IMR-90 (cell line): ENCODE results near the gene SIPA1L3. TPM values are rescaled to one million over a fixed set of nuclear protein-coding genes. Genes with fewer than 3 reads are reported as not detected.

ENCODE experiments used
- ATAC-seq: fragments of 200-7000 bp; cut with Tn5 transposase; 2 replicates; pipeline ENCODE4 v1.9.1; 2020; ENCODE audit warnings: low read depth, mild to moderate bottlenecking, moderate library complexity
- BruUV-seq: library from RNA; stranded (reverse); fragments of 400-500 nt; replicated peaks from 2 replicates; lab custom pipeline; 2021; lab: Mats Ljungman, UMichigan
- CTCF ChIA-PET: fragments of 300-600 bp; formaldehyde crosslinking; extraction: SDS; loops from one replicate; lab custom pipeline; 2021; ENCODE audit warnings: antibody characterized with exemption; lab: Yijun Ruan, JAX
- POLR2A ChIA-PET: fragments of 300-600 bp; sonication (Branson Sonifier 250); formaldehyde crosslinking; loops from one replicate; lab custom pipeline; 2022; ENCODE audit warnings: antibody characterized with exemption; ENCODE audit not compliant: unreplicated experiment; lab: Charles Lee
- DNase-seq: peaks from one replicate; pipeline ENCODE4 v3.0.0; 2013
- H2AFZ ChIP-seq: replicated peaks from 2 replicates; pipeline ENCODE3; 2013; ENCODE audit warnings: low read length, mild to moderate bottlenecking; ENCODE audit not compliant: poor library complexity
- H2AK5ac ChIP-seq: 2 replicates; pipeline ENCODE4 v1.6.1; 2013; ENCODE audit warnings: low read depth, low read length, inconsistent platforms
- H2AK9ac ChIP-seq: replicated peaks from 2 replicates; pipeline ENCODE3; 2013; ENCODE audit warnings: mild to moderate bottlenecking, low read depth, low read length, moderate library complexity; ENCODE audit not compliant: poor library complexity
- H2BK120ac ChIP-seq: 2 replicates; pipeline ENCODE4 v1.6.1; 2013; ENCODE audit warnings: low read depth, low read length, inconsistent platforms
- H2BK15ac ChIP-seq: 3 replicates; pipeline ENCODE4 v1.6.1; 2013; ENCODE audit warnings: low read depth, low read length, inconsistent platforms
- H2BK20ac ChIP-seq: 2 replicates; pipeline ENCODE4 v1.6.1; 2013; ENCODE audit warnings: low read depth, mild to moderate bottlenecking, inconsistent platforms, low read length, moderate library complexity
- H2BK5ac ChIP-seq: 2 replicates; pipeline ENCODE4 v1.6.1; 2013; ENCODE audit warnings: mild to moderate bottlenecking, low read depth, low read length, inconsistent platforms; ENCODE audit not compliant: poor library complexity, severe bottlenecking
- H3K14ac ChIP-seq: replicated peaks from 2 replicates; pipeline ENCODE4 v1.6.1; 2013; ENCODE audit warnings: low read depth, low read length, inconsistent platforms
- H3K18ac ChIP-seq: 2 replicates; pipeline ENCODE4 v1.6.1; 2013; ENCODE audit warnings: low read depth, low read length, control low read depth
- H3K23ac ChIP-seq: 2 replicates; pipeline ENCODE4 v1.6.1; 2013; ENCODE audit warnings: low read depth, low read length, inconsistent platforms
- H3K27ac ChIP-seq: 2 replicates; pipeline ENCODE4 v1.5.1; 2013; ENCODE audit warnings: mild to moderate bottlenecking, control low read depth, low read length; ENCODE audit not compliant: insufficient read depth
- H3K27me3 ChIP-seq: 2 replicates; pipeline ENCODE4 v1.6.1; 2013; ENCODE audit warnings: low read length; ENCODE audit not compliant: control insufficient read depth, insufficient read depth
- H3K36me3 ChIP-seq: 2 replicates; pipeline ENCODE4 v1.6.1; 2013; ENCODE audit warnings: low read length, mixed read lengths; ENCODE audit not compliant: control insufficient read depth, insufficient read depth
- H3K4ac ChIP-seq: 2 replicates; pipeline ENCODE4 v1.6.1; 2013; ENCODE audit warnings: low read depth, low read length, inconsistent platforms
- H3K4me1 ChIP-seq: 2 replicates; pipeline ENCODE4 v1.6.1; 2013; ENCODE audit warnings: low read length, mixed read lengths; ENCODE audit not compliant: control insufficient read depth, insufficient read depth
- H3K4me2 ChIP-seq: 2 replicates; pipeline ENCODE4 v1.6.1; 2013; ENCODE audit warnings: low read depth, mild to moderate bottlenecking, control low read depth, low read length, moderate library complexity
- H3K4me3 ChIP-seq: 2 replicates; pipeline ENCODE4 v1.5.1; 2013; ENCODE audit warnings: low read depth, mild to moderate bottlenecking, control low read depth, low read length, moderate library complexity; ENCODE audit not compliant: insufficient read depth
- H3K56ac ChIP-seq: 2 replicates; pipeline ENCODE4 v1.6.1; 2013; ENCODE audit warnings: low read length, inconsistent platforms; ENCODE audit not compliant: insufficient read depth; ENCODE audit errors: extremely low read depth
- H3K79me1 ChIP-seq, 2 experiments: 2 replicates each; pipeline ENCODE4 v1.6.1; 2013; ENCODE audit warnings: low read length in 2 of 2, inconsistent platforms in 1 of 2, low read depth in 1 of 2
- H3K9ac ChIP-seq: 2 replicates; pipeline ENCODE4 v1.6.1; 2013; ENCODE audit warnings: low read depth, low read length, control low read depth
- H3K9me1 ChIP-seq: 2 replicates; pipeline ENCODE4 v1.6.1; 2013; ENCODE audit warnings: low read length, inconsistent platforms; ENCODE audit not compliant: insufficient read depth
- H3K9me3 ChIP-seq: 2 replicates; pipeline ENCODE4 v1.6.1; 2013; ENCODE audit warnings: low read length; ENCODE audit not compliant: control insufficient read depth, insufficient read depth
- H4K20me1 ChIP-seq: 2 replicates; pipeline ENCODE4 v1.6.1; 2013; ENCODE audit warnings: low read length, inconsistent platforms; ENCODE audit not compliant: insufficient read depth
- H4K5ac ChIP-seq: 2 replicates; pipeline ENCODE4 v1.6.1; 2013; ENCODE audit warnings: mild to moderate bottlenecking, low read depth, low read length, control low read depth
- H4K8ac ChIP-seq, 2 experiments: 2 replicates each; pipeline ENCODE4 v1.6.1; 2013; ENCODE audit warnings: low read depth in 2 of 2, low read length in 2 of 2, control low read depth in 1 of 2, inconsistent platforms in 1 of 2
- H4K91ac ChIP-seq: 2 replicates; pipeline ENCODE4 v1.6.1; 2013; ENCODE audit warnings: low read depth, low read length, inconsistent platforms; ENCODE audit not compliant: insufficient read depth
- CEBPB ChIP-seq: IDR thresholded peaks from 2 replicates; pipeline ENCODE4 v1.6.1; 2012; ENCODE audit warnings: low read depth, low read length, improper control_type of control experiment
- CHD1 ChIP-seq: IDR thresholded peaks from 2 replicates; pipeline ENCODE4 v1.6.1; 2012; ENCODE audit warnings: low read depth, low read length, improper control_type of control experiment
- CTCF ChIP-seq: conservative IDR thresholded peaks from 2 replicates; pipeline ENCODE4 v1.5.1; 2012; ENCODE audit warnings: mild to moderate bottlenecking, low read depth, low read length, improper control_type of control experiment
- FOS ChIP-seq: fragments of 150-350 bp; IDR thresholded peaks from 2 replicates; pipeline ENCODE4 v1.6.1; 2016; ENCODE audit warnings: low read depth, low read length
- MAZ ChIP-seq: IDR thresholded peaks from 2 replicates; pipeline ENCODE4 v1.6.1; 2012; ENCODE audit warnings: low read depth, mild to moderate bottlenecking, low read length, improper control_type of control experiment, moderate library complexity, borderline replicate concordance
- WGBS, 2 experiments: methylation state at CpG; one replicate each; pipeline versions ENCODE4 v1.1.5 to v1.1.7; 2013; ENCODE audit warnings: missing lambda C conversion rate in 2 of 2; ENCODE audit not compliant: insufficient read length in 1 of 2; ENCODE audit errors: extremely low coverage in 2 of 2; 5-methylcytosine and 5-hydroxymethylcytosine counted together
- dilution Hi-C: fragments of 300-500 bp; cut with HindIII; formaldehyde crosslinking; loops from one replicate; pipeline ENCODE4 v1.14.3; 2018; ENCODE audit warnings: low sequenced_read_pairs; ENCODE audit not compliant: unreplicated experiment
- in situ Hi-C: fragments of 300-500 bp; cut with MboI; formaldehyde crosslinking; loops from 3 replicates; pipeline ENCODE4 v1.14.3; 2019; ENCODE audit warnings: low sequenced_read_pairs, inconsistent platforms, mixed read lengths
- intact Hi-C: fragments of 100-400 bp; cut with micrococcal nuclease; formaldehyde crosslinking; loops from 2 replicates; pipeline ENCODE4 v1.10.0; 2022
- polyA plus RNA-seq, 3 experiments: library from polyadenylated mRNA; depleted of rRNA; stranded (reverse); fragments of >200 nt; gene quantifications; 2 replicates each; pipeline ENCODE4 v1.2.3, GENCODE V29; 2012; ENCODE audit warnings: low replicate concordance in 1 of 3
- total RNA-seq: library from RNA; depleted of rRNA; stranded (reverse); fragments of >200 nt; gene quantifications from 2 replicates; pipeline ENCODE4 v1.2.3, GENCODE V29; 2012

SIPA1L3 gene
- total and polyA plus RNA-seq, 2 of the 4 experiments (the other 2 are of a cell fraction): 4.1 to 9.4 TPM

GRCh38 chr19:38055655-38056521 lies 148.9 kb downstream of the SIPA1L3 start:
- Histone ChIP-seq H4K8ac (peak overlapping the region; percentile 61 to 65; a peak in 2 of 4 replicates), H3K79me1 (peaks cover 14 to 86% of the 10 kb centered on the region in 2 experiments), H4K20me1 (no peaks in the 10 kb centered on the region), H3K14ac (peak overlapping the region; percentile 46; the same call in 1 of the 2 replicates), H3K9me1 (peaks cover 8% of the 10 kb centered on the region), H3K56ac (no peak overlapping the region), H2AK5ac (peak overlapping the region; percentile 64; the same call in 1 of the 2 replicates), H2AFZ (no peak overlapping the region), H3K9ac (no peak overlapping the region), H2BK20ac (peak overlapping the region; percentile 14; the same call in 1 of the 2 replicates), H2BK5ac (peak overlapping the region; percentile 12), H3K27me3 (no peaks in the 10 kb centered on the region), H3K4me3 (no peak overlapping the region), H3K23ac (peak overlapping the region; percentile 35; the same call in 1 of the 2 replicates), H3K36me3 (no peaks in the 10 kb centered on the region), H4K5ac (no peak overlapping the region; the same call in 1 of the 2 replicates), H3K9me3 (no peaks in the 10 kb centered on the region), H3K27ac (no peak overlapping the region), H2AK9ac (peak overlapping the region; percentile 86), H4K91ac (no peak overlapping the region), H2BK15ac (no peak overlapping the region; the same call in 2 of the 3 replicates), H3K4me2 (no peak overlapping the region), H3K4ac (peak overlapping the region; percentile 8; the same call in 1 of the 2 replicates), H3K18ac (no peak overlapping the region), H2BK120ac (no peak overlapping the region), H3K4me1 (peaks cover 16% of the 10 kb centered on the region)
- ChIA-PET POLR2A (no interaction called here), CTCF (interaction anchor here (0.5 to 1.5 kb wide), 2 partner anchors 12 to 102 kb away, joined by 3 to 5 read pairs; no protein-coding TSS in a partner anchor)
- dilution Hi-C loops (no loop called here), intact Hi-C loops (no loop called here), in situ Hi-C loops (no loop called here)
- no TSS peak for BruUV-seq
- 63% methylated on average over 6 of the region's 18 CpGs; no CpG with 5 or more reads in 1 of the 2 experiments for WGBS, 2 experiments
- DNase-seq (no peak), ATAC-seq (peak; percentile 44)
- no peak for TF ChIP-seq CHD1
- no peak for TF ChIP-seq CEBPB
- no peak for TF ChIP-seq CTCF
- no peak for TF ChIP-seq FOS
- TF ChIP-seq MAZ: no peak
